Measurements from ENCODE around the gene FNBP1.

The FNBP1 gene

DNA sequence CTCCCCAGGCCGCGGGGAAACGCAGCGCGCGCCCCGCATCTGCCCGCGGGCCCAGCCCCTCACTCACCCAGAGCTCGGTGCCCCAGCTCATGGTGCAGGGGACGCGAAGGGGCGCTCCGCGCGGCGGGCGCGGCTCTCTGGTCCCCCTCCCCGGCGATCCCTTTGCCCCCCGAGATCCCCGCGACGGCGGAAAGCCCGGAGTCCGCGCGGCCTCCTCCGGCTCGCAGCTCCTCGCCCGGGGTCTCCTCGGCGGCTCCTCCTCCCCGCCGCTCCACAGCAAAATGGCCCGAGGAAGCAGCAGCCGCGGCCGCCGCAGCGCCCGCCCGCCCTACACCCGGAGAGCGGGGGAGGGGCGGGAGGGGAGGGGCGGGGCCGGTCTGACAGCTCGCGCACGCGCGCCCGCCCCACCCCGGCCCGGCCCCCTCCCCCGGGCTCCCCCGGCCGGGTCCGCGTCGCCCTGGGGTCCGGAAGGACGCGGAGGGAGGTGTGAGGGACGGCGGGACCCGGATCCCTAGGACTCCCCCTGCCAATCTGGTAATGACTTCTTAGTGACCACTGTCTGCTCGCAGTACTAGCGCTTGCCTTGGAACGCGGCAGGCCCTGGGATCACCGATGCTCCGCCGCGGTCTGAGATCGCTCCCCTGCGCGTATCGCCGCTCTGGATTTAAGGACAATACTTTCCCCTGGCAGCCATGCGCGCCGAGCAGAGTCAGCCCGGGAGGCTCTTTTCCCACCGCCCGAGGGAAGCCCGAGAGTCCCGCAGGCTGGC is at the start of gene FNBP1 (continued):
- TF ChIP-seq, protein P1, sequence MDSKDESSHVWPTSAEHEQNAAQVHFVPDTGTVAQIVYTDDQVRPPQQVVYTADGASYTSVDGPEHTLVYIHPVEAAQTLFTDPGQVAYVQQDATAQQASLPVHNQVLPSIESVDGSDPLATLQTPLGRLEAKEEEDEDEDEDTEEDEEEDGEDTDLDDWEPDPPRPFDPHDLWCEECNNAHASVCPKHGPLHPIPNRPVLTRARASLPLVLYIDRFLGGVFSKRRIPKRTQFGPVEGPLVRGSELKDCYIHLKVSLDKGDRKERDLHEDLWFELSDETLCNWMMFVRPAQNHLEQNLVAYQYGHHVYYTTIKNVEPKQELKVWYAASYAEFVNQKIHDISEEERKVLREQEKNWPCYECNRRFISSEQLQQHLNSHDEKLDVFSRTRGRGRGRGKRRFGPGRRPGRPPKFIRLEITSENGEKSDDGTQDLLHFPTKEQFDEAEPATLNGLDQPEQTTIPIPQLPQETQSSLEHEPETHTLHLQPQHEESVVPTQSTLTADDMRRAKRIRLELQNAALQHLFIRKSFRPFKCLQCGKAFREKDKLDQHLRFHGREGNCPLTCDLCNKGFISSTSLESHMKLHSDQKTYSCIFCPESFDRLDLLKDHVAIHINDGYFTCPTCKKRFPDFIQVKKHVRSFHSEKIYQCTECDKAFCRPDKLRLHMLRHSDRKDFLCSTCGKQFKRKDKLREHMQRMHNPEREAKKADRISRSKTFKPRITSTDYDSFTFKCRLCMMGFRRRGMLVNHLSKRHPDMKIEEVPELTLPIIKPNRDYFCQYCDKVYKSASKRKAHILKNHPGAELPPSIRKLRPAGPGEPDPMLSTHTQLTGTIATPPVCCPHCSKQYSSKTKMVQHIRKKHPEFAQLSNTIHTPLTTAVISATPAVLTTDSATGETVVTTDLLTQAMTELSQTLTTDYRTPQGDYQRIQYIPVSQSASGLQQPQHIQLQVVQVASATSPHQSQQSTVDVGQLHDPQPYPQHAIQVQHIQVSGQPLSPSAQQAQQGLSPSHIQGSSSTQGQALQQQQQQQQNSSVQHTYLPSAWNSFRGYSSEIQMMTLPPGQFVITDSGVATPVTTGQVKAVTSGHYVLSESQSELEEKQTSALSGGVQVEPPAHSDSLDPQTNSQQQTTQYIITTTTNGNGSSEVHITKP (tag by site-specific recombination; IDR thresholded peaks at IDR 0.05) = peak; percentile 36; the same call in 1 of the 2 replicates
- TF ChIP-seq MZF1 (tag by site-specific recombination; IDR thresholded peaks at IDR 0.05; ENCODE audit: borderline replicate concordance) (no peak), ZNF776 (tag by site-specific recombination; IDR thresholded peaks at IDR 0.05; ENCODE audit: borderline replicate concordance) (no peak), GLI2 (tag by site-specific recombination; IDR thresholded peaks at IDR 0.05; ENCODE audit: borderline replicate concordance, low read depth) (no peak), ZNF777 (tag by site-specific recombination; IDR thresholded peaks at IDR 0.05; ENCODE audit: borderline replicate concordance) (no peak), ZNF175 (tag by site-specific recombination; IDR thresholded peaks at IDR 0.05) (no peak), ZNF48 (tag by site-specific recombination; IDR thresholded peaks at IDR 0.05) (no peak), YY1 (tag by site-specific recombination; IDR thresholded peaks at IDR 0.05) (peak; percentile 22; the same call in 1 of the 2 replicates), ZNF10 (tag by site-specific recombination; IDR thresholded peaks at IDR 0.05) (no peak), ZNF664 (tag by site-specific recombination; IDR thresholded peaks at IDR 0.05) (no peak), MEIS1 (CRISPR knock-in tag; IDR thresholded peaks at IDR 0.05; ENCODE audit: borderline replicate concordance) (0 out of 2 replicates have a peak, but pooled peaks have one; percentile 7), ZFHX2 (tag by site-specific recombination; conservative IDR thresholded peaks at IDR 0.05) (no peak), ZNF146 (tag by site-specific recombination; IDR thresholded peaks at IDR 0.05) (no peak), ZSCAN16 (tag by site-specific recombination; IDR thresholded peaks at IDR 0.05) (no peak), ZNF133 (tag by site-specific recombination; IDR thresholded peaks at IDR 0.05) (no peak), ZNF214 (tag by site-specific recombination; IDR thresholded peaks at IDR 0.05; ENCODE audit: borderline replicate concordance) (no peak), MYNN (tag by site-specific recombination; IDR thresholded peaks at IDR 0.05; ENCODE audit: borderline replicate concordance) (no peak), ZNF600 (tag by site-specific recombination; IDR thresholded peaks at IDR 0.05) (peak; percentile 97), KLF7 (tag by site-specific recombination; IDR thresholded peaks at IDR 0.05; ENCODE audit: borderline replicate concordance) (no peak), ZNF747 (tag by site-specific recombination; IDR thresholded peaks at IDR 0.05) (no peak), YY2 (tag by site-specific recombination; IDR thresholded peaks at IDR 0.05) (no peak), ZNF335 (tag by site-specific recombination; conservative IDR thresholded peaks at IDR 0.05) (peak; percentile 50), ZNF311 (tag by site-specific recombination; IDR thresholded peaks at IDR 0.05; ENCODE audit: borderline replicate concordance) (no peak), ZNF248 (tag by site-specific recombination; IDR thresholded peaks at IDR 0.05) (no peak), ZBTB20 (tag by site-specific recombination; IDR thresholded peaks at IDR 0.05) (peak; percentile 75)
- TF ChIP-seq, protein P2, sequence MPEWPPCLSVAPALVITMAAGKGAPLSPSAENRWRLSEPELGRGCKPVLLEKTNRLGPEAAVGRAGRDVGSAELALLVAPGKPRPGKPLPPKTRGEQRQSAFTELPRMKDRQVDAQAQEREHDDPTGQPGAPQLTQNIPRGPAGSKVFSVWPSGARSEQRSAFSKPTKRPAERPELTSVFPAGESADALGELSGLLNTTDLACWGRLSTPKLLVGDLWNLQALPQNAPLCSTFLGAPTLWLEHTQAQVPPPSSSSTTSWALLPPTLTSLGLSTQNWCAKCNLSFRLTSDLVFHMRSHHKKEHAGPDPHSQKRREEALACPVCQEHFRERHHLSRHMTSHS (tag by site-specific recombination; IDR thresholded peaks at IDR 0.05) = no peak
- TF ChIP-seq, protein P3, sequence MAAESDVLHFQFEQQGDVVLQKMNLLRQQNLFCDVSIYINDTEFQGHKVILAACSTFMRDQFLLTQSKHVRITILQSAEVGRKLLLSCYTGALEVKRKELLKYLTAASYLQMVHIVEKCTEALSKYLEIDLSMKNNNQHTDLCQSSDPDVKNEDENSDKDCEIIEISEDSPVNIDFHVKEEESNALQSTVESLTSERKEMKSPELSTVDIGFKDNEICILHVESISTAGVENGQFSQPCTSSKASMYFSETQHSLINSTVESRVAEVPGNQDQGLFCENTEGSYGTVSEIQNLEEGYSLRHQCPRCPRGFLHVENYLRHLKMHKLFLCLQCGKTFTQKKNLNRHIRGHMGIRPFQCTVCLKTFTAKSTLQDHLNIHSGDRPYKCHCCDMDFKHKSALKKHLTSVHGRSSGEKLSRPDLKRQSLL (tag by site-specific recombination; IDR thresholded peaks at IDR 0.05) = no peak
- TF ChIP-seq, protein P4, sequence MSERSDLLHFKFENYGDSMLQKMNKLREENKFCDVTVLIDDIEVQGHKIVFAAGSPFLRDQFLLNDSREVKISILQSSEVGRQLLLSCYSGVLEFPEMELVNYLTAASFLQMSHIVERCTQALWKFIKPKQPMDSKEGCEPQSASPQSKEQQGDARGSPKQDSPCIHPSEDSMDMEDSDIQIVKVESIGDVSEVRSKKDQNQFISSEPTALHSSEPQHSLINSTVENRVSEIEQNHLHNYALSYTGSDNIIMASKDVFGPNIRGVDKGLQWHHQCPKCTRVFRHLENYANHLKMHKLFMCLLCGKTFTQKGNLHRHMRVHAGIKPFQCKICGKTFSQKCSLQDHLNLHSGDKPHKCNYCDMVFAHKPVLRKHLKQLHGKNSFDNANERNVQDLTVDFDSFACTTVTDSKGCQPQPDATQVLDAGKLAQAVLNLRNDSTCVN (tag by site-specific recombination; optimal IDR thresholded peaks at IDR 0.05) = peak; percentile 66
- TF ChIP-seq, protein P5, sequence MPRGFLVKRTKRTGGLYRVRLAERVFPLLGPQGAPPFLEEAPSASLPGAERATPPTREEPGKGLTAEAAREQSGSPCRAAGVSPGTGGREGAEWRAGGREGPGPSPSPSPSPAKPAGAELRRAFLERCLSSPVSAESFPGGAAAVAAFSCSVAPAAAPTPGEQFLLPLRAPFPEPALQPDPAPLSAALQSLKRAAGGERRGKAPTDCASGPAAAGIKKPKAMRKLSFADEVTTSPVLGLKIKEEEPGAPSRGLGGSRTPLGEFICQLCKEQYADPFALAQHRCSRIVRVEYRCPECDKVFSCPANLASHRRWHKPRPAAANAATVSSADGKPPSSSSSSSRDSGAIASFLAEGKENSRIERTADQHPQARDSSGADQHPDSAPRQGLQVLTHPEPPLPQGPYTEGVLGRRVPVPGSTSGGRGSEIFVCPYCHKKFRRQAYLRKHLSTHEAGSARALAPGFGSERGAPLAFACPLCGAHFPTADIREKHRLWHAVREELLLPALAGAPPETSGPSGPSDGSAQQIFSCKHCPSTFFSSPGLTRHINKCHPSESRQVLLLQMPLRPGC (tag by site-specific recombination; IDR thresholded peaks at IDR 0.05) = no peak
- TF ChIP-seq, protein P6, sequence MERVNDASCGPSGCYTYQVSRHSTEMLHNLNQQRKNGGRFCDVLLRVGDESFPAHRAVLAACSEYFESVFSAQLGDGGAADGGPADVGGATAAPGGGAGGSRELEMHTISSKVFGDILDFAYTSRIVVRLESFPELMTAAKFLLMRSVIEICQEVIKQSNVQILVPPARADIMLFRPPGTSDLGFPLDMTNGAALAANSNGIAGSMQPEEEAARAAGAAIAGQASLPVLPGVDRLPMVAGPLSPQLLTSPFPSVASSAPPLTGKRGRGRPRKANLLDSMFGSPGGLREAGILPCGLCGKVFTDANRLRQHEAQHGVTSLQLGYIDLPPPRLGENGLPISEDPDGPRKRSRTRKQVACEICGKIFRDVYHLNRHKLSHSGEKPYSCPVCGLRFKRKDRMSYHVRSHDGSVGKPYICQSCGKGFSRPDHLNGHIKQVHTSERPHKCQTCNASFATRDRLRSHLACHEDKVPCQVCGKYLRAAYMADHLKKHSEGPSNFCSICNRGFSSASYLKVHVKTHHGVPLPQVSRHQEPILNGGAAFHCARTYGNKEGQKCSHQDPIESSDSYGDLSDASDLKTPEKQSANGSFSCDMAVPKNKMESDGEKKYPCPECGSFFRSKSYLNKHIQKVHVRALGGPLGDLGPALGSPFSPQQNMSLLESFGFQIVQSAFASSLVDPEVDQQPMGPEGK (tag by site-specific recombination; IDR thresholded peaks at IDR 0.05) = peak; percentile 77
